Keratinocyte (primary cell): ENCODE measurements around the gene FNDC10.

ENCODE experiments used
- CTCF ChIP-seq, 3 experiments: IDR thresholded peaks in 1 of 3; conservative IDR thresholded peaks in 1 of 3; optimal IDR thresholded peaks in 1 of 3; 2 replicates in 2 of 3; 3 replicates in 1 of 3; pipeline versions ENCODE3 to v1.5.1; 2011; ENCODE audit warnings: low read length in 3 of 3, mild to moderate bottlenecking in 3 of 3, moderate library complexity in 2 of 3, control low read depth in 1 of 3, inconsistent platforms in 1 of 3; ENCODE audit not compliant: insufficient read depth in 2 of 3; ENCODE audit errors: extremely low read depth in 1 of 3
- EZH2 ChIP-seq: IDR thresholded peaks from one replicate; pipeline ENCODE4 v1.6.1; 2012; ENCODE audit warnings: inconsistent platforms, mild to moderate bottlenecking, low read length, moderate library complexity

DNA sequence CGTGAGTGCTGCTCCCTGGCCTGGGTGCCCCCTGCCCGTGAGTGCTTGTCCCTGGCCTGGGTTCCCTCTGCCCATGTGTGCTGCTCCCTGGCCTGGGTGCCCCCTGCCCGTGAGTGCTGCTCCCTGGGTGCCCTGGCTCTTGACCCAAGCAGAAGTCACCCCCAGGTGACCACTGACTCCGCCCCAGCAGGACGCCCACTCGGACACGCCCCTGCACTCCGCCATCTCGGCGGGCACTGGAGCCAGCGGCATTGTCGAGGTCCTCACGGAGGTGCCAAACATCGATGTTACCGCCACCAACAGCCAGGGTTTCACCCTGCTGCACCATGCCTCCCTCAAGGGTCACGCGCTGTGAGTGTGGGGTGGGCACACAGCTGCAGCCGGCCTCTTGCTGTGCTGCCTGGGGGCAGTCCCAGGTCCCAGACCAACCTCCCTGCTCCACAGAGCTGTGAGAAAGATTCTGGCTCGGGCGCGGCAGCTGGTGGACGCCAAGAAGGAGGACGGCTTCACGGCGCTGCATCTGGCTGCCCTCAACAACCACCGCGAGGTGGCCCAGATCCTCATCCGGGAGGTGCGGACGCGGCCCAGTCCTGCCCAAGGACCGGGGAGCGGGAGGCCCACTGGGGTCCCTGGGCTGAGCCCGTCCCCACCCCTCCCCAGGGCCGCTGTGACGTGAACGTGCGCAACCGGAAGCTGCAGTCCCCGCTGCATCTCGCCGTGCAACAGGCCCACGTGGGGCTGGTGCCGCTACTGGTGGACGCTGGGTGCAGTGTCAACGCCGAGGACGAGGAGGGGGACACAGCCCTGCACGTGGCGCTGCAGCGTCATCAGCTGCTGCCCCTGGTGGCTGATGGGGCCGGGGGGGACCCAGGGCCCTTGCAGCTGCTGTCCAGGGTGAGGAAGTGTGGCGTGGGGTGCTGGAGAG is 28.2 kb upstream of the FNDC10 start:
- TF ChIP-seq CTCF (optimal IDR thresholded peaks at IDR 0.05 in 1 of 3, IDR thresholded peaks at IDR 0.05 in 1 of 3, conservative IDR thresholded peaks at IDR 0.05 in 1 of 3; ENCODE audit: extremely low read depth in 1 of 3, insufficient read depth in 2 of 3, low read length in 3 of 3) (peak in 2 of 3 experiments; percentile 0 to 12), EZH2 (no peak)
